GM21447 (cell line): ENCODE results near the gene TRIM10.
"Not testable (repeated sequence)": the region's sequence is repeated elsewhere in the genome, so short reads cannot be mapped to it uniquely, and the experiment has no call there.

ENCODE experiments used
- ATAC-seq: cut with Tn5 transposase; IDR thresholded peaks from one replicate; pipeline ENCODE4 v1.9.1; 2021; ENCODE audit not compliant: unreplicated experiment

The TRIM10 gene

GRCh38 chr6:30172681-30173080 is 11.7 kb upstream of the TRIM10 start:
- ATAC-seq: no peak

- no peak for ATAC-seq
Measured at GRCh38 chr6:30171677-30172471, 10.9 kb upstream of the TRIM10 start.

GRCh38 chr6:30169658-30170614 is 8.9 kb upstream of the TRIM10 start:
- no peak for ATAC-seq

DNA sequence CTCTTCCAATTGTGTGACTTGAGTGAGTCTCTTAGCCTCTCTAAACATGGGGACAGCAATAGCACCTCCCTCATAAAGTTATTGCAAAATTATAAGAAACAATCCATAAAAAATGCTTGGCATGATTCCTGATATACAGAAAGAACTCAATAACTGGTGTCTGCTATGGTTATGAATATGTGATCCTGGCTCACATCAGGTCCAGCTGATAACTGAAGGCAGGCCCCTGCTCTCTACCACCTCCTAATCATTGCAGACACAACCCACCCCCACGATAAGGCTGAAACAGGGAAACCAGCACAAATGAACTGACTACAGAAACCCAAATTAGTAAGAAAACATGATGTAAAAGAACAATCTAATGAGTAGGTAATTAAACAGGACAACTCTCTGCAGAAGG is 7.7 kb upstream of the TRIM10 start:
- no peak for ATAC-seq

DNA sequence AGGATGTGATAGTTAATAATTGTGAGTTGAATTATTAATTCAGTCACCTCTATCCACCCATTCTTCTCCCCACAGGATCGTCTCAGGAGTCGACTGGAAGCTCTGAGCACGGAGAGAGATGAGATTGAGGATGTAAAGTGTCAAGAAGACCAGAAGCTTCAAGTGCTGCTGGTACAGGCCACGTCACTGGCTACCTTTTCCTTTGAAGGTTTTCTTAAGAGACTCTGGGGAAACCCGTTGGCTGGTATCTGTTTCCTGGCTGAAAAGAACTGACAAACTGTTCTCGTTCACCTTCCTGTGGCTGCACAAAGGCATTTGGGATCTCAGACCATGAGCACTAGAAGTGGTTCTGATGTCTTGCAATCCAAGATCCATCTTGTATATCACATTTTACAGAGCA is 6.1 kb upstream of the TRIM10 start:
- ATAC-seq: no peak

- ATAC-seq: not testable (repeated sequence)
Measured at GRCh38 chr6:30165238-30165637, 4.2 kb upstream of the TRIM10 start.

DNA sequence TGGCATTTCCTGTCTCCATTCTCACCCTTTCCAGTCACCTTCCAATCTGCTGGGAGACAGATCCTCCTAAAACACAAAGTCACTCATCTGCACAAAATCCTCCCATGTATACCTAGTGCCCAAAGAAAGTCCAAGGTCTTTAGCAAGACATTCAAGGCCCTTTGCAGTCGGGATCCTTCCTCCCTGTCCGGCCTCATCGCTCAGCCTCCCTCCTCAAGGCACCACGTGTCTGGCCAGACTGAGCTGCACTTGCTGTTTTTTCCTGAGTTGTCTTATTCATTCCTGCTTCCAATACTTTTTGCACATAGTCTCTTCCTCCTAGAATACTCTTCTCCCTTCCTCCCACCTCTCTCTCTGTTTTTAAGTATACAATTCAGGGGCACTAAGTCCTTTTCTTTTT is 3.7 kb upstream of the TRIM10 start:
- ATAC-seq: no peak

- no peak for ATAC-seq
Measured at GRCh38 chr6:30163918-30164654, 3.1 kb upstream of the TRIM10 start.

DNA sequence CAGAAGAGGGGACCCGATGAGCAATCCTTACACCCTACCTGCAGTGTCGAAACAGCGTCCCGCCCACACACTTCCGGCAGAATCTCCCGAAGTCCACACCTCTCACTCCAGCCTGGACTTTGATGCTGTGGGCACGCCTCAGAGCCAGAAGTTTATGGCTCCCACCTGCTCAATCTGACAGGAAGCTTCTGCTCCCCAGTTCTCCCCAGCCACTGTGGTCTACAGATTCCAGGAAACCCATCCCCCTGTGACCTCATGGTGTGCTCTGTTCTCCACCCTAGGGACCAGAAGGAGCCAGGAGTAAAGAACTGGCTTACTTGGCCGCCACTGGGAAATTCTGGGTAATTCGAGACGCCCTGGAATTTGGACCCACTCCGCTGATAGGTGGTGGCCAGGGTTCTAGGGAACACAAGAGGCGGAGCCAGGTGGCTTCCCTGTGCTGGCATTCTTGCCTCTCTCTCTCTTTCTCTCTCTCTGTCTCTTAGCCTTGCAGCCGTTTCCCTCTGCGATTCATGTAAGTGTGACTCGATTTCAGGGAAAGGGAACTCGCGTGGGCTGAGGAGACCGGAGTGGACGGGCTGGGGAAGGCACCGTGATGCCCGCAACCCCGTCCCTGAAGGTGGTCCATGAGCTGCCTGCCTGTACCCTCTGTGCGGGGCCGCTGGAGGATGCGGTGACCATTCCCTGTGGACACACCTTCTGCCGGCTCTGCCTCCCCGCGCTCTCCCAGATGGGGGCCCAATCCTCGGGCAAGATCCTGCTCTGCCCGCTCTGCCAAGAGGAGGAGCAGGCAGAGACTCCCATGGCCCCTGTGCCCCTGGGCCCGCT is 2.3 kb upstream of the TRIM10 start, which contains the start of gene TRIM15:
Gene TRIM15, plus strand, starts transcription at position 457 of the 828 bp plus-strand sequence. Its CDS starts 139 bp downstream, at position 596.
- no peak for ATAC-seq

GRCh38 chr6:30162265-30163089 is 1.5 kb upstream of the TRIM10 start:
- no peak for ATAC-seq

- ATAC-seq: no peak
Measured at GRCh38 chr6:30160008-30160784, 815 bp downstream of the TRIM10 start.

- no peak for ATAC-seq
Measured at GRCh38 chr6:30158475-30159040, 2.5 kb downstream of the TRIM10 start.

GRCh38 chr6:30157999-30158398 is 3.0 kb downstream of the TRIM10 start:
- no peak for ATAC-seq

GRCh38 chr6:30157581-30157980 is 3.4 kb downstream of the TRIM10 start:
- no peak for ATAC-seq

DNA sequence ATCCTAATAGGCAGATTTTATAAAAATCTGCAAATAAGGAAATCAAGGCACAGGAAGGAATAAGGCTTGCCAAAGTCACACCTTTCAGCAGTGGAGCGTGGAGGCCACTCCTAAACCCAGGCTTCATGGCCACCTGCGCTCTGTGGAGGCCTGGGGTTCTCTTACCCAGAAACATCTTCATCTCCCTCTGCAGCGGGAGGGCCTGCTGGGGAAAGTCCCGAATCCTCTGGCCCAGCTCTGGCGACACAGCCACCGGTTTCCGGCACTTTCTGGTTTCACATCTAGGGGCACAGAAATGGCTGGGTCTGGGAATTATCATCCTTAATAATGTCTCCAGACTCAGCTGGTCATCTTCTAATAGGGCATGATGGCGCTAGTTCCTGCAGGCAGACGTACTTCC is 4.2 kb downstream of the TRIM10 start:
- ATAC-seq: no peak

- ATAC-seq: no peak
Measured at GRCh38 chr6:30156262-30156599, 4.8 kb downstream of the TRIM10 start.

DNA sequence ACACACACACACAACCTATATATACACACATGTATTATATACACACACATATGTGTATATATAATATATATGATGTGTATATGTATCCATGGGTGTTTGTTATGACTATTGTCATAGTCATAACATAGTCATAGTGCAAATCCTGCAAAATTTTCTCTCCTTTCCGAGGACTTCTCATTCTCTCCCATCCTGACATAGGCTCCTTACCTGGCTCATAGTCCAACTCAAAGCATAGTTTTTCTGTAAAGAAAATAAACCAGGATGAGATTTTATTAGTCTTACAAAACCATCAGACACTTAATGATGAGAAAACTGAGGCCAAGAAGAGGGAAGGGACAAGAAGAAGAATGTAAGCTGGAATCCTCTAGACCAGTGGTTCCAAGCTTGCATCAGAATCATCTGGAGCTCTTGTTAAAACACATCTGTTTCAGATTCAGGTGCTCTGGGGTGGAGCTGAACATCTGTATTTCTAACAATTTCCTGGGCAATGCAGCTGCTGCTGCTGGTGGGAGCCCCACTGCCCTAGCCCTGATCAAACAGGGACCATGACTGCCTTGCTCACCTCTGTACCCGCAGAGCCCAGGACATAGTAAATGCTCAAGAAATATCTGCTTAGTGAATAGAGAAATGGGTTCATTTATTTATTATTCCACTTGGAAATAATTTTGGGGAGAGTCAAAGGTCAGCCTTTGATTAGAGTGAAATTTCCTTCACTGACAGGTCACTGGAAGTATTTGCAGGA is 5.3 kb downstream of the TRIM10 start:
- ATAC-seq: no peak
